GM19238 (cell line): ENCODE measurements around the gene QARS1.
A peak's percentile ranks its signal among the peaks of the same experiment; 100 is the strongest.

Experiments used
- DNase-seq: peaks from one replicate; pipeline ENCODE4 v3.0.0; 2011; ENCODE audit warnings: low spot score; ENCODE audit not compliant: insufficient read length

Gene QARS1

GRCh38 chr3:49120438-49121131 lies 16.0 kb upstream of the QARS1 start, which contains the start of gene USP19:
Gene USP19, minus strand, starts transcription at chr3:49120823. Its CDS starts 1,678 bp downstream, at chr3:49119145.
- peak; percentile 98 for DNase-seq

GRCh38 chr3:49120096-49120437 lies 15.5 kb upstream of the QARS1 start:
- DNase-seq: peak; percentile 34

GRCh38 chr3:49119439-49119838 lies 14.9 kb upstream of the QARS1 start:
- no peak for DNase-seq

GRCh38 chr3:49119036-49119435 lies 14.5 kb upstream of the QARS1 start:
- DNase-seq: no peak

GRCh38 chr3:49112262-49112661 lies 7.7 kb upstream of the QARS1 start:
- no peak for DNase-seq

- no peak for DNase-seq
Measured at GRCh38 chr3:49111347-49111746, 6.8 kb upstream of the QARS1 start.

- no peak for DNase-seq
Measured at GRCh38 chr3:49110780-49111179, 6.2 kb upstream of the QARS1 start.

- DNase-seq: no peak
Measured at GRCh38 chr3:49108346-49108745, 3.8 kb upstream of the QARS1 start.

- no peak for DNase-seq
Measured at GRCh38 chr3:49104052-49104426, 518 bp downstream of the QARS1 start.

GRCh38 chr3:49100046-49100615 lies 4.4 kb downstream of the QARS1 start:
- no peak for DNase-seq

GRCh38 chr3:49098910-49099630 lies 5.5 kb downstream of the QARS1 start:
- no peak for DNase-seq

- DNase-seq: no peak
Measured at GRCh38 chr3:49098429-49098828, 6.1 kb downstream of the QARS1 start.

- DNase-seq: peak; percentile 91
Measured at GRCh38 chr3:49093853-49094767, 10.4 kb downstream of the QARS1 start, which contains the start of gene QRICH1. Gene QRICH1, minus strand, starts transcription at chr3:49094071. Its CDS starts 17,054 bp downstream, at chr3:49077017.

- DNase-seq: peak; percentile 56
Measured at GRCh38 chr3:49092938-49093852, 11.4 kb downstream of the QARS1 start.

GRCh38 chr3:49081429-49081828 lies 23.1 kb downstream of the QARS1 start:
- DNase-seq: no peak

GRCh38 chr3:49079270-49079669 lies 25.3 kb downstream of the QARS1 start:
- DNase-seq: no peak

GRCh38 chr3:49076646-49077045 lies 27.9 kb downstream of the QARS1 start:
- DNase-seq: no peak

GRCh38 chr3:49076116-49076515 lies 28.4 kb downstream of the QARS1 start:
- DNase-seq: no peak

GRCh38 chr3:49058011-49058410 lies 46.5 kb downstream of the QARS1 start:
- DNase-seq: no peak

- no peak for DNase-seq
Measured at GRCh38 chr3:49057268-49057667, 47.3 kb downstream of the QARS1 start.
